GM12891 (cell line): ENCODE results near the gene DCLK1.

ENCODE experiments used
- DNase-seq: peaks from one replicate; pipeline ENCODE4 v3.0.0; 2011; ENCODE audit warnings: low spot score; ENCODE audit not compliant: insufficient read length
- FAIRE-seq: peaks from 2 replicates; lab custom pipeline; 2011; peaks lifted over from hg19 to GRCh38; lab: Jason Lieb, UNC
- PAX5 ChIP-seq: IDR thresholded peaks from 2 replicates; pipeline ENCODE4 v1.6.1; 2011; ENCODE audit warnings: low read length, moderate library complexity, mild to moderate bottlenecking; ENCODE audit not compliant: insufficient read depth, severe bottlenecking
- POLR2A ChIP-seq: IDR thresholded peaks from 2 replicates; pipeline ENCODE4 v1.6.1; 2011; ENCODE audit warnings: low read depth, low read length, control low read depth
- POLR2AphosphoS5 ChIP-seq: IDR thresholded peaks from 2 replicates; pipeline ENCODE4 v1.6.1; 2011; ENCODE audit warnings: low read depth, low read length, control low read depth
- POU2F2 ChIP-seq: IDR thresholded peaks from 2 replicates; pipeline ENCODE4 v1.6.1; 2011; ENCODE audit warnings: low read depth, mild to moderate bottlenecking, control low read depth, low read length, moderate library complexity
- SPI1 ChIP-seq: IDR thresholded peaks from 2 replicates; pipeline ENCODE4 v1.6.1; 2011; ENCODE audit warnings: low read depth, low read length, control low read depth
- TAF1 ChIP-seq: IDR thresholded peaks from 2 replicates; pipeline ENCODE4 v1.6.1; 2011; ENCODE audit warnings: low read depth, low read length, control low read depth

The DCLK1 gene

DNA sequence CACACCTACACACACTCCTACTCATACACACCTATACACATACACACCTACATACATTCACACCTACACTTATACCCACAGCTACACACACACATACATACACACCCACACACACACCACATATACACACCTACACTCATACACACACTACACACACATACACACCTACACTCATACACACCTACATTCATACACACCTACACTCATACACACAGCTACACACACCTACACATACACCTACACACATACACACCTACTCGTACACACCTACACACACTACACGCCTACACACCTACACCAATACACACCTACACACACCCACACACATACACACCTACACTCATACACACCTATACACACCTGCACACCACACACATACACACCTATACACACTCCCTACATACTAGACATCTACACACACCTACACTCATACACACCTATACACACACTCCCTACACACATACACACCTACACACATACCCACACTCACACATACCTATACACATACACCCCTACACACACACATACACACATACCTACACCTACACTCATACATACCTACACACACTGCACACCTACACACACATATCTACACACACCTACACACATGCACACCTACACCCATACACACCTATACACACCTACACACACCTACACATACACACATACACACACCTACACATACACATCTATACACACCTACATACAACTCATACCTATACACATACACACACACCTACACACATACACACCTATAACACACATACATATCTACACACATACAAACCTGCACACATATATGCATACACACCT, 369.5 kb downstream of the DCLK1 start:
- DNase-seq (no peak), FAIRE-seq (peak; percentile 81)
- TF ChIP-seq SPI1, result no peak
- TF ChIP-seq POLR2A, result no peak
- no peak for TF ChIP-seq TAF1
- no peak for TF ChIP-seq PAX5
- TF ChIP-seq POU2F2, result no peak
- no peak for TF ChIP-seq POLR2AphosphoS5

DNA sequence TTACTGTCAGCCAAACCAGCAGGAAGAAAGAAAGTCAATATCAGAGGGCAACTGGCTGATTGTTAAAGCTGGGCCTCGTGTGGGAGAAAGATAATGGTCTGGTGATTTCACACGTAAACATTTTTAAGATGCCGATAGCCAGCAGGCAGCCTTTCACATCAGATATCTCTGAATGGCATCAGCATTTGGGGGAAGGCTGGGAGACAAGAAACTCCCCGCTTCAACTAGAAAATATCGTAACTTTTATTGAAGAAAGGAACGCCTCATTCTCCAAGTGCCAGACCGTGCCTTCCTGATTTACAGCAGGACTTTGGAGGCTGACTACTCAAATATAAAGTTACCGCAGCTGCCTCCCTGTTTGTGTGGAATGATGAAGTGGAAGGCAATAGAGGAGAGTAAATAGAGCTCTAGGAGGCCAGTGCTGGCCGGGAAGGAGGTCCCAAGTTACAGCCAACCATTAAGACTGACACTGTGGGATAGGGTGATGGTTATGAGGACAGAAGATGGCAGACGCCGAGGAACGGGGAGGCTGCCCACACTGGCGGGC, 370.4 kb downstream of the DCLK1 start:
- FAIRE-seq (no peak), DNase-seq (no peak)
- no peak for TF ChIP-seq PAX5
- TF ChIP-seq POLR2A, result no peak
- TF ChIP-seq POU2F2, result no peak
- TF ChIP-seq POLR2AphosphoS5, result no peak
- no peak for TF ChIP-seq TAF1
- TF ChIP-seq SPI1, result no peak

DNA sequence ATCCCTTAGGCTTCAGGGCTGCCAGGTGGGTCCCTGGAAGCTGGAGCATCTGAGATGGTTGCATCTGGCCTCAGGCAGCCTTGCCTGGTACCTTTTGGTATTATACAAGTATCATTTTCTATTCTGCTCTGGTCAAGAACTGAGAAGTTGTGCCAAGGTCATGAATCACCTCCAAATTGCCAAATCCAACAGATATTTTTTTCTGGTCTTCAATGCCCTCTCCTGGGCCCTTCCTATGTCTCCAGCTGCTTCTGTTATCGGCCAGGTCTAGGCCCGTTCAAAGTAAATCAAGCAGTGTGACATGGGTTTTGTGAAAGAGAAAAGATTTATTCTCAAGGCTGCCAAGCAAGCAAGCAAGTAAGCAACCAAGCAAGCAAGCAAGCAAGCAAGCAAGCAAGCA, 383.6 kb downstream of the DCLK1 start:
- no peak for FAIRE-seq

DNA sequence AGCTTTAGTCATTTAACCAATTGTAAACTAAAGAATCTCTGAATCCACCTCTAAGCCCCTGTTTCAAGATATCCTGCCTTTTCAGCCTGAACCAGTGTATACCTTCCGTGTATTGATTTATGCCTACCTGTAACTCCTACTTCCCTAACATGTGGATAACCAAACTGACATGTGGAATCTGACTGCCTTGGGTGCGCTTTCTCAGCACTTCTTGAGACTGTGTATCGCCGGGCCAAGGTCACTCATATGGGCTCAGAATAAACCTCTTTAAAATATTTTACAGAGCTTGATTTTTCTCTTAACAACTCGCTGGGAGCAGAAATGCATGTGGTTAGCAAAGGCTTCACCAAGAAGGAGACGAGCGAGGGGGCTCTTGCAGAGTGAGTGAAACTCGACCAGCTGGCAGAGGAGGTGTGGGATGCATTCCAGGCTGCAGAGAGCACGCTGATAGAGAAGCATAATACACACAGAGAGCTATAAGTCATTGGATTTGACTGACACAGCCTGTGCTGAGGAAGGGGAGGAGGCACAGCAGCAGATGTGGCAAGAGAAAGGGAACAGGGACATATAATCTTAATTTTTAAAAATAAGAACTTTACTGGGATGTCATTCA, 386.5 kb downstream of the DCLK1 start:
- FAIRE-seq (no peak), DNase-seq (no peak)
- TF ChIP-seq TAF1, result no peak
- no peak for TF ChIP-seq POU2F2
- no peak for TF ChIP-seq SPI1
- TF ChIP-seq POLR2AphosphoS5, result no peak
- no peak for TF ChIP-seq PAX5
- no peak for TF ChIP-seq POLR2A

More for the DNA sequence above, 383.6 kb downstream of the DCLK1 start:
- no peak for DNase-seq
- no peak for TF ChIP-seq TAF1
- TF ChIP-seq POU2F2, result no peak
- no peak for TF ChIP-seq POLR2A
- no peak for TF ChIP-seq PAX5
- no peak for TF ChIP-seq POLR2AphosphoS5
- TF ChIP-seq SPI1, result no peak

DNA sequence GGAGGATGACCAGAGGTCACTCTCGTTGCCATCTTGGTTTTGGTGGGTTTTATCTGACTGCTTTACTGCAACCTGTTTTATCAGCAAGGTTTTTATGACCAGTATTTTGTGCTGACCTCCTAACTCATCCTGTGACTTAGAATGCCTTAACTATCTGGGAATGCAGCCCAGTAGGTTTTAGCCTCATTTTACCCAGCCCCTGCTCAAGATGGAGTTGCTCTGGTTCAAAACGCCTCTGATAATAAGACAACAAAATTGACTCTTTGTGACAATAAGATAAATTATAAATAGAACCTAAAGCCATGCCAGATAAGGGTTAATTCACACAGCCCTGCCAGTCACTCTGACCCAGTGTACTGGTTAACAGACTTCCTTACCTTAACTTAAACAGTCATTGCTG, 387.0 kb downstream of the DCLK1 start:
- DNase-seq (no peak), FAIRE-seq (no peak)
- no peak for TF ChIP-seq PAX5
- no peak for TF ChIP-seq TAF1
- TF ChIP-seq SPI1, result no peak
- TF ChIP-seq POU2F2, result no peak
- TF ChIP-seq POLR2A, result no peak
- TF ChIP-seq POLR2AphosphoS5, result no peak

DNA sequence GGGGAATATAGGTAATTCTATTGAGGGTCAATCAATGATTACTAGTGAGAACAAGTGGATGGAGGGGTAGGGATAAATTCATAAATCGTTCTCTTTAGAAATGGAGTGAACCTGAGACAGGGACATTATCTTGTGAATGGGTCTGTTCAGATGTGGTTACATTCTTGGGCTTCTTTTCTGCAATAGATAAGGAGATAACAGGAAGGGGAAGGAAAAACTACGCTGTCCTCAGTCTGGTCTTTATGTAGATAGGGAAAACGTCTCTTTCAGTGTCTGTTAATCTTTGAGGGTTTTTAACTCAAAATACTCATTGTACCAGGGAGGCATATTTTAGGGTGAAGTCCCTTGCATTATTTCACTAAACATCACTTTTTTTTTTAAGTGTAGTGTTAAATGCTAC, 388.0 kb downstream of the DCLK1 start:
- FAIRE-seq (no peak), DNase-seq (no peak)
- TF ChIP-seq POU2F2, result no peak
- TF ChIP-seq PAX5, result no peak
- TF ChIP-seq POLR2A, result no peak
- no peak for TF ChIP-seq TAF1
- no peak for TF ChIP-seq POLR2AphosphoS5
- no peak for TF ChIP-seq SPI1

DNA sequence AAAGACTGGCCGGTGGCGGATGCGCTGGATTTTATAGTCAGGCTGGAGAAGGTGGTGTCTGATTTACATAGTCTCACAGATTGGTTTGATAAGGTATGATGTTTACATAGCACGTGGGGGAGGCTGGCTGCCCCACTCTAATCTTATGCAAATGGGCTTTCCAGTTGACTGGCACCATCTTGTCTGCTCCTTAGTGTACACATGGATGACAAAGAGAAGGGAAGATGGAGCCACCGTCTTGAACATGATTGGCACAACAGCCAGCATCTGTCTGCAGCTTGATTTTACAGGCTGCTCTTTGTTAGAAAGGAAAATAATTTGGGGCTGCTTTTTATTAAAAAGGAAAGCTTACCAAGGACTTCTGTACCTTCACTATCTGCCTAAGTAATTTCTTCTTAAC, 389.5 kb downstream of the DCLK1 start:
- FAIRE-seq, result no peak
- TF ChIP-seq POU2F2 (no peak), TAF1 (no peak)
- no peak for DNase-seq

DNA sequence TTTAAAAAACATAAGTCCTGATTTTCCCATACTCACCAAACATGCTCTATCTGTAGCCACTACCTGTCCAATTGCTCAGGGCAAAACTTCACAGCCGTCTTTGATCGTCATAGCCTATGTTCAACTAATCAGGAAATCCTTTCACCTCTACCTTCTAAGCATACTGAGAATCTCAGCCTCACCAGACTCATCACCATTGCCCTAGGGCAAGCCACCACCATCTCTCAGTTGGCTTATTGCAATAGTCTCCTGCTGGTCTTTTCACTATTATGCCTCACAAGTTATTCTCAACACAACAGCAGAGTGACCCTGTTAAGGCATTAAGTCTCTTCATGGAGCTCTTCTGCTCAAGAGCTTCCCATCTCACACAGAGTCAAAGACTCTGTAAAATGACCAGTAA, 394.3 kb downstream of the DCLK1 start:
- DNase-seq, result no peak
- TF ChIP-seq POLR2AphosphoS5 (no peak), POLR2A (no peak), SPI1 (no peak), POU2F2 (no peak), TAF1 (no peak), PAX5 (no peak)
- no peak for FAIRE-seq

DNA sequence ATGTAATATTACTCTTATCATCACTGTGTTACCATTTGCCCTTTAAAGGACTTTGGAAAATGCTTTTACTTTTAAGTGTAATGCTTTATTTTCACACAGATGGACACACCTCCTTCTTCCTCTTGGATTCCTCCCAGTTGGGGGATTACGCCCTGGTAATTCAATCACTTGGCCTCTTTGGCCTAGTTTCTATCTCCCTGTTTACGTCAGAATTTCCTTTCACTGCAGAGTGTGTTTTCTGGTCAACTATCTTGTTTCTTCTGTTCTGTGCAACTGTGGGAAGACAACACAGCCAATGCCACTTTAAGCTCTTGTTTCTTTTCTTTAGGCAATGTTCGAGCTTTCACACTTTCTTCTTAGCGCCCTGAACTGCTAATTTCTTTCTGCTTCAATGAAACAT, 397.4 kb downstream of the DCLK1 start:
- DNase-seq (no peak), FAIRE-seq (no peak)
- TF ChIP-seq PAX5 (no peak), POU2F2 (no peak), TAF1 (no peak), POLR2A (no peak), POLR2AphosphoS5 (no peak), SPI1 (no peak)
